NB4 (cell line): ENCODE data around the gene UVRAG.

ENCODE experiments used
- CTCF ChIP-seq: IDR thresholded peaks from one replicate; pipeline ENCODE4 v1.5.1; 2012; ENCODE audit warnings: low read depth, low read length
- POLR2A ChIP-seq: IDR thresholded peaks from 2 replicates; pipeline ENCODE4 v1.6.1; 2011; ENCODE audit warnings: mild to moderate bottlenecking; ENCODE audit not compliant: insufficient read length; ENCODE audit errors: extremely low read depth

DNA sequence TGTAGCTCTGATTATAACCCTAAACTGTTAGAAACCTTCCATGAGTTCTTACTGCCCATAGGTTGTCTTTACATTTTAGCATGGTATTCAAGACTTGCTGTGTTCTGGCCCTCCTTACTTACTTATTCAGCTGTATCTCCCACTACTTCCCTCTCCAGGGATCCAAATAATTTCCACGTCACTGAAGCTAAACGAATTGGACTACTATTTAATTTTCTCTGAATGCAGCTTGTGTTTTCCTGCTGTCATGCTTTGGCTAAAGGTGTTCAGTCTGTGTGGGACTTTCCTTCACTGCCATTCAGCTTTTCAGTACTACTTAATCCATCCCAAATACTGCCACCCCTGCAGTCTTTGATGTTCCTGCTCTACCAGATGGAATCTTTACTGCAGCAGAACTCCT is 88.3 kb downstream of the UVRAG start:
- TF ChIP-seq CTCF (no peak), POLR2A (no peak)
